WERI-Rb-1 (cell line): ENCODE data around the gene GEMIN5.
A peak's percentile ranks its signal among the peaks of the same experiment; 100 is the strongest.

Source experiments
- DNase-seq: peaks from one replicate; pipeline ENCODE4 v3.0.0-alpha.2; 2020
- H3K27ac ChIP-seq: fragments of 250-450 bp; sonication (Bioruptor Pico); 2 replicates; pipeline ENCODE4 v1.5.1; 2020; ENCODE audit warnings: mild to moderate bottlenecking, moderate library complexity
- H3K27me3 ChIP-seq: fragments of 250-450 bp; sonication (Bioruptor Pico); 2 replicates; pipeline ENCODE4 v1.5.1; 2021; ENCODE audit warnings: mild to moderate bottlenecking, low read depth, moderate library complexity; ENCODE audit not compliant: insufficient read depth, severe bottlenecking
- H3K36me3 ChIP-seq: fragments of 250-450 bp; sonication (Bioruptor Pico); 2 replicates; pipeline ENCODE4 v1.5.1; 2020; ENCODE audit warnings: mild to moderate bottlenecking, moderate library complexity
- H3K4me3 ChIP-seq: 2 replicates; pipeline ENCODE4 v1.5.1; 2011; ENCODE audit warnings: low read depth, mild to moderate bottlenecking, control low read depth, low read length
- H3K9me3 ChIP-seq: fragments of 250-450 bp; sonication (Bioruptor Pico); 2 replicates; pipeline ENCODE4 v1.5.1; 2021; ENCODE audit warnings: mild to moderate bottlenecking, moderate library complexity; ENCODE audit not compliant: severe bottlenecking
- TF ChIP-seq, protein P1 (sequence below): IDR thresholded peaks from 2 replicates; pipeline ENCODE4 v1.5.1; 2011; ENCODE audit warnings: low read depth, mild to moderate bottlenecking, control low read depth, inconsistent platforms, low read length

GEMIN5 gene

DNA sequence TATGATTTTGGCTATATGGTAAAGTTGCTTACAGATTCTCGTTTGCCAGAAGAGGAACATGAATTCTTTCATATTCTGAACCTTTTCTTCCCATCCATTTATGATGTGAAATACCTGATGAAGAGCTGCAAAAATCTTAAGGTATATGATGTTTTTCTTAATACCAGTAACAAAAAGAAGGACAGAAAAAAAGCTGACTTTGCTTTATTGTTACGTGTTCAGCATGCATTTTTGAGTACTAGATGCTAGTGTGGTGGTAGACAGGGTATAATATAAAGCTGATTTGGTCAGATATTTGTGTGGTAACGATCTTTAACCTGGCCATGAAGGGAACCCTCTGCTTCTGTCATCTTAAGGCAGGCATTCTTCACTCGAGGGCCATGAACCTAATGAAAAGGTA lies 66.3 kb downstream of the GEMIN5 start:
- Histone ChIP-seq H3K36me3 (peaks cover 69% of the 10 kb centered on the region), H3K27me3 (no peaks in the 10 kb centered on the region), H3K4me3 (no peak overlapping the region), H3K9me3 (no peaks in the 10 kb centered on the region), H3K27ac (no peak overlapping the region)
- TF ChIP-seq, protein P1, sequence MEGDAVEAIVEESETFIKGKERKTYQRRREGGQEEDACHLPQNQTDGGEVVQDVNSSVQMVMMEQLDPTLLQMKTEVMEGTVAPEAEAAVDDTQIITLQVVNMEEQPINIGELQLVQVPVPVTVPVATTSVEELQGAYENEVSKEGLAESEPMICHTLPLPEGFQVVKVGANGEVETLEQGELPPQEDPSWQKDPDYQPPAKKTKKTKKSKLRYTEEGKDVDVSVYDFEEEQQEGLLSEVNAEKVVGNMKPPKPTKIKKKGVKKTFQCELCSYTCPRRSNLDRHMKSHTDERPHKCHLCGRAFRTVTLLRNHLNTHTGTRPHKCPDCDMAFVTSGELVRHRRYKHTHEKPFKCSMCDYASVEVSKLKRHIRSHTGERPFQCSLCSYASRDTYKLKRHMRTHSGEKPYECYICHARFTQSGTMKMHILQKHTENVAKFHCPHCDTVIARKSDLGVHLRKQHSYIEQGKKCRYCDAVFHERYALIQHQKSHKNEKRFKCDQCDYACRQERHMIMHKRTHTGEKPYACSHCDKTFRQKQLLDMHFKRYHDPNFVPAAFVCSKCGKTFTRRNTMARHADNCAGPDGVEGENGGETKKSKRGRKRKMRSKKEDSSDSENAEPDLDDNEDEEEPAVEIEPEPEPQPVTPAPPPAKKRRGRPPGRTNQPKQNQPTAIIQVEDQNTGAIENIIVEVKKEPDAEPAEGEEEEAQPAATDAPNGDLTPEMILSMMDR, result no peak
- DNase-seq, result no peak

DNA sequence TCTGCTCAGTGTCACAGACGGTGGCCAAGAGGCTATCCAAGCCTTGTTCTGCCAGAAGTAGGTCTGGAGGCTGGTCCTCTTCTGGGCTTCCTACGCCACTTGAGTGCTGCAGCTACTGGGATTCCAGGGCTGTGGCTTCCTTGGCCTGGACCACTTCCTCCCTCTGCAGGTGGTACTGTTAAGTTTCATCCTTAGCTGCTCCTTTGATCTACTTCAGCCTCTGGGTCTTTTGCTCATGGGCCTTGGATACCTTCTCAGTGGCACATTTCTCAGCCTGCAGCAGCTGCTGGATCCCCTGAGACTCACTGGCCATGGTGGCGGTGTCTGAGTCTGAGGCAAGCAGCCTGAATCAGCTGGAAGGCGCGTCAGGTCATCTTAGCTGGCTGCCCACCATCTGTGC lies 69.3 kb downstream of the GEMIN5 start:
- no peak overlapping the region for H3K4me3 ChIP-seq
- DNase-seq, result peak; percentile 25
- no peaks in the 10 kb centered on the region for H3K9me3 ChIP-seq
- no peak overlapping the region for H3K27ac ChIP-seq
- H3K36me3 ChIP-seq, result peaks cover 59% of the 10 kb centered on the region
- no peaks in the 10 kb centered on the region for H3K27me3 ChIP-seq
- TF ChIP-seq, protein P1, result peak; percentile 30; the same call in 1 of the 2 replicates

DNA sequence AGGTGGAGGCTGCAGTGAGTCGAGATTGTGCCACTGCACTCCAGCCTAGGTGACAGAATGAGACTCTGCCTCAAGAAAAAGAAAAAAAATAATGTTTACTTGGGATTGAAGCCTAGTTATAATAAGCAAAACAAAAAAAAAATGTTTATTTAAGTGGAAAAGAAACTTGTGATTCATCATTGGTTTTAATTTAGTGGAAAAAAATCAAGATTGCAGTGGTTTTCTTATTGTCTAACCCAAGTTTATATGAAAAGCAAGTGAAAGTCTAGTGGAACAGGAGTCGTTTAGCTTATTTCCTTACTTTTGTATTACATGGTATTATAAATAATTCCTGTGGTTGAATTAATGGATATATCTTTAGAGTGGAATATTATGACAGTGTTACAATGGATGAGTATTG lies 71.2 kb downstream of the GEMIN5 start:
- Histone ChIP-seq H3K9me3 (no peaks in the 10 kb centered on the region), H3K27me3 (no peaks in the 10 kb centered on the region), H3K4me3 (no peak overlapping the region), H3K36me3 (peaks cover 48% of the 10 kb centered on the region), H3K27ac (no peak overlapping the region)
- TF ChIP-seq, protein P1, result no peak
- no peak for DNase-seq

DNA sequence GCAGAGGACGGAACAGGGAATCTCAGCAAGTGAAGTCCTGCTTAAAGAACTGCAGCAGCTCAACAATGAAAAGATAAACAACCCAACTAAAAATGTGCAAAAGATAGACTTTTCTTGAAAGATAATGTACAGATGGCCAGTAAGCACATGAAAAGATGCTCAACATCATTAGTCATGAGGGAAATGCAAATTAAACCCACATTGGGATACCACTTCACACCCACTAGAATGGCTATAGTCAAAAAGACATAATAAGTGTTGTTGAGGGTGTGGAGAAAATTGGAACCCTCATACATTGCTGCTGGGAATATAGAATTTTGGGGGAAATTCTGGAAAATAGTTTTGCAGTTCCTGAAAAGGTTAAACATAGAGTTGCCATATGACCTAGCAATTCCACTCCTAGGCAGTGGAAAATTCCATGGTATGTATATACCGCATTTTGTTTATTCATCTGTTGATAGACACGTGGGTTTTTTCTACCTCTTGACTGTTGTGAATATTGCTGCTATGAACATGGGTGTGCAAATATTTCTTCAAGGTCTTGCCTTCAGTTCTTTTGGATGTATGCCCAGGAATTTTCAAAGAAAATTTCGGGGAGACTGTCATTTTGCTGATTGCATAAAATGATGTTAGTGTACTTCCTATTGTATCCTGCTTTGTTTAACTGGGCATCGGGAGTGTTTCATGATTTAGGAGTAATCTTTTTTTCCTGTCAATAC lies 72.4 kb downstream of the GEMIN5 start:
- DNase-seq, result no peak
- Histone ChIP-seq H3K36me3 (peaks cover 37% of the 10 kb centered on the region), H3K4me3 (no peak overlapping the region), H3K9me3 (no peaks in the 10 kb centered on the region), H3K27ac (no peak overlapping the region), H3K27me3 (no peaks in the 10 kb centered on the region)
- TF ChIP-seq, protein P1, result no peak

DNA sequence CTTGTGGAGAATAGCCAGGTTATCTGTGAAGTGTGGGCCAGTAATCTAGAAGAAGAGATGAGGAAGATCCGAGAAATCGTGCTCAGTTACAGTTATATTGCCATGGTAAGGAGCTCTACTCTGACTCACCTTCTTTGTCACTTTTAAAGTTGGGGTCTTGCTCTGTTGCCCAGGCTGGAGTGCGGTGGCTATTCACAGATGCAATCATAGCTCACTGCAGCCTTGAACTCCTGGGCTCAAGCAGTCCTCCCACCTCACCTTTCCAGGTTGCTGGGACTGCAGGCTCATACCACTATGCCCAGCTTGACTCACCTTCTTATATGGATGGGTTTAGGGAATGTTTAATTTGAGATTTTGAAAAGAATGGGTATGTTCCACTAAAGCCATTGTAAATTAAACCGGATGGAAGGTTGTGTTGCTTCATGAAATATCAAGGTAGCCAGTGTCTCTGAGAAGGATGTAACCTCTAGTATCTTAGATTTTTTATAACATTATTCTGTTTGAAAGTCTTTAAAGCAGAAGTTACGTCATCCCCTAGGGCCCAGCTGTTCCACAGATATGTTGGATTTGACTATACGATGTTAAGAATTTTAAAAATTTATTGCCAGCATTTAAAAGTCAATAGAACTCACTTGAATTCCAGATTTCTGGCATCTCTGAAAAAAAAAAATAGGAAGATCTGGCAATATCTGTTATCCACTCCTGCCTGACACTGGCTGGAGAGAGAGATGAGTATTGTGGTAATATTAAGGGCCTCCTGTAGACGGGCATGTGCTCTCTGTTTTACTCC lies 74.5 kb downstream of the GEMIN5 start:
- Histone ChIP-seq H3K36me3 (peaks cover 38% of the 10 kb centered on the region), H3K27ac (no peak overlapping the region), H3K9me3 (no peaks in the 10 kb centered on the region), H3K4me3 (no peak overlapping the region), H3K27me3 (no peaks in the 10 kb centered on the region)
- TF ChIP-seq, protein P1, result no peak
- DNase-seq, result no peak
